ENCODE measurements around the gene RASL11B.
A peak's percentile ranks its signal among the peaks of the same experiment; 100 is the strongest.
"Not testable (repeated sequence)": the region's sequence is repeated elsewhere in the genome, so short reads cannot be mapped to it uniquely, and the experiment has no call there.

Gene RASL11B

GRCh38 chr4:52861879-52862616 is at the start of gene RASL11B:
Gene RASL11B (plus strand): TSS chr4:52862317. CDS start chr4:52862508, 191 bp downstream.
- DNase-seq: peak; percentile 84

- no peak for DNase-seq
Observed at GRCh38 chr4:52813546-52813945, 48.6 kb upstream of the RASL11B start.

GRCh38 chr4:52822583-52822971 is 39.5 kb upstream of the RASL11B start:
- DNase-seq: no peak

- no peak for DNase-seq
Observed at GRCh38 chr4:52822972-52823701, 39.0 kb upstream of the RASL11B start.

GRCh38 chr4:52823702-52824092 is 38.4 kb upstream of the RASL11B start:
- no peak for DNase-seq

- DNase-seq: no peak
Observed at GRCh38 chr4:52824270-52824602, 37.9 kb upstream of the RASL11B start.

GRCh38 chr4:52824603-52825459 is 37.3 kb upstream of the RASL11B start:
- DNase-seq: no peak

GRCh38 chr4:52825460-52826090 is 36.5 kb upstream of the RASL11B start:
- DNase-seq: no peak

- no peak for DNase-seq
Observed at GRCh38 chr4:52833941-52834525, 28.1 kb upstream of the RASL11B start.

GRCh38 chr4:52834641-52835456 is 27.3 kb upstream of the RASL11B start:
- not testable (repeated sequence) for DNase-seq

- no peak for DNase-seq
Observed at GRCh38 chr4:52836120-52836519, 26.0 kb upstream of the RASL11B start.

GRCh38 chr4:52836678-52837077 is 25.4 kb upstream of the RASL11B start:
- DNase-seq: no peak

- no peak for DNase-seq
Observed at GRCh38 chr4:52837716-52838558, 24.2 kb upstream of the RASL11B start.

- DNase-seq: no peak
Observed at GRCh38 chr4:52838729-52839586, 23.2 kb upstream of the RASL11B start.

- no peak for DNase-seq
Observed at GRCh38 chr4:52840531-52841370, 21.4 kb upstream of the RASL11B start.

- DNase-seq: no peak
Observed at GRCh38 chr4:52841682-52842456, 20.2 kb upstream of the RASL11B start.

GRCh38 chr4:52842792-52843191 is 19.3 kb upstream of the RASL11B start:
- DNase-seq: no peak

- DNase-seq: no peak
Observed at GRCh38 chr4:52843351-52843750, 18.8 kb upstream of the RASL11B start.
